HEK293T (cell line): ENCODE measurements around the gene NFAM1.

Experiments used
- CTCF ChIA-PET: fragments of 350-600 bp; formaldehyde crosslinking; extraction: SDS; loops from one replicate; lab custom pipeline; 2021; ENCODE audit warnings: antibody characterized with exemption, inconsistent platforms; lab: Yijun Ruan, JAX
- POLR2A ChIA-PET: fragments of 350-600 bp; formaldehyde crosslinking; extraction: SDS; loops from one replicate; lab custom pipeline; 2020; ENCODE audit warnings: antibody characterized with exemption, inconsistent platforms; lab: Yijun Ruan, JAX
- DNase-seq: peaks from one replicate; pipeline ENCODE4 v3.0.0; 2012; ENCODE audit warnings: mixed read lengths; ENCODE audit errors: extremely low spot score
- ARNT ChIP-seq: fragments of 450-650 bp; IDR thresholded peaks from 2 replicates; pipeline ENCODE4 v1.6.1; 2017; ENCODE audit warnings: mild to moderate bottlenecking
- BHLHE40 ChIP-seq: fragments of 450-650 bp; IDR thresholded peaks from 2 replicates; pipeline ENCODE4 v1.6.1; 2016; ENCODE audit warnings: mild to moderate bottlenecking, moderate library complexity, borderline replicate concordance
- CTBP1 ChIP-seq: fragments of 450-650 bp; IDR thresholded peaks from 2 replicates; pipeline ENCODE4 v1.6.1; 2016; ENCODE audit warnings: borderline replicate concordance
- ELF4 ChIP-seq: fragments of 450-650 bp; IDR thresholded peaks from 2 replicates; pipeline ENCODE4 v1.6.1; 2017; ENCODE audit warnings: antibody characterized with exemption
- FOXA1 ChIP-seq: fragments of 450-650 bp; IDR thresholded peaks from 2 replicates; pipeline ENCODE4 v1.6.1; 2016; ENCODE audit warnings: mild to moderate bottlenecking
- FOXK2 ChIP-seq: fragments of 450-650 bp; IDR thresholded peaks from 2 replicates; pipeline ENCODE4 v1.6.1; 2016; ENCODE audit warnings: mild to moderate bottlenecking
- FOXM1 ChIP-seq: fragments of 450-650 bp; IDR thresholded peaks from 2 replicates; pipeline ENCODE4 v1.6.1; 2017; ENCODE audit warnings: mild to moderate bottlenecking, borderline replicate concordance
- HDGF ChIP-seq: fragments of 450-650 bp; IDR thresholded peaks from 2 replicates; pipeline ENCODE4 v1.6.1; 2017; ENCODE audit warnings: antibody characterized with exemption, borderline replicate concordance
- L3MBTL2 ChIP-seq: fragments of 450-650 bp; conservative IDR thresholded peaks from 2 replicates; pipeline ENCODE4 v1.6.1; 2016; ENCODE audit warnings: mild to moderate bottlenecking
- LEF1 ChIP-seq: fragments of 450-650 bp; IDR thresholded peaks from 2 replicates; pipeline ENCODE4 v1.6.1; 2017; ENCODE audit warnings: mild to moderate bottlenecking, borderline replicate concordance
- NFRKB ChIP-seq: fragments of 450-650 bp; IDR thresholded peaks from 2 replicates; pipeline ENCODE4 v1.6.1; 2016; ENCODE audit warnings: mild to moderate bottlenecking, moderate library complexity
- PKNOX1 ChIP-seq: fragments of 450-650 bp; IDR thresholded peaks from 2 replicates; pipeline ENCODE4 v1.6.1; 2016
- SP1 ChIP-seq: fragments of 450-650 bp; IDR thresholded peaks from 2 replicates; pipeline ENCODE4 v1.6.1; 2017
- SUZ12 ChIP-seq: fragments of 450-650 bp; IDR thresholded peaks from 2 replicates; pipeline ENCODE4 v1.6.1; 2016; ENCODE audit warnings: mild to moderate bottlenecking
- TARDBP ChIP-seq: fragments of 450-650 bp; IDR thresholded peaks from 2 replicates; pipeline ENCODE4 v1.6.1; 2016
- ZNF384 ChIP-seq: fragments of 450-650 bp; IDR thresholded peaks from 2 replicates; pipeline ENCODE4 v1.6.1; 2016

Gene NFAM1

GRCh38 chr22:42428025-42428424 lies 4.2 kb downstream of the NFAM1 start:
- no peak for DNase-seq
- ChIA-PET CTCF (no interaction called here), POLR2A (interaction anchor here (0.9 kb wide), 1 partner anchor 21 kb away, joined by 3 read pairs; no protein-coding TSS in a partner anchor)
- no peak for TF ChIP-seq SUZ12
- TF ChIP-seq ARNT, result no peak
- no peak for TF ChIP-seq FOXK2
- TF ChIP-seq FOXM1, result no peak
- no peak for TF ChIP-seq NFRKB
- TF ChIP-seq CTBP1, result no peak
- TF ChIP-seq FOXA1, result no peak
- TF ChIP-seq L3MBTL2, result no peak
- no peak for TF ChIP-seq PKNOX1
- no peak for TF ChIP-seq HDGF
- TF ChIP-seq LEF1, result no peak
- TF ChIP-seq ZNF384, result no peak
- no peak for TF ChIP-seq TARDBP
- no peak for TF ChIP-seq BHLHE40
- TF ChIP-seq SP1, result no peak
- TF ChIP-seq ELF4, result no peak

GRCh38 chr22:42427167-42427566 lies 5.0 kb downstream of the NFAM1 start:
- ChIA-PET CTCF (interaction anchor here (0.5 kb wide), 1 partner anchor 32 kb away, joined by 3 read pairs; no protein-coding TSS in a partner anchor), POLR2A (no interaction called here)
- no peak for TF ChIP-seq HDGF
- TF ChIP-seq SP1, result no peak
- no peak for TF ChIP-seq ELF4
- no peak for TF ChIP-seq ARNT
- DNase-seq, result no peak

GRCh38 chr22:42425989-42426355 lies 6.2 kb downstream of the NFAM1 start:
- no peak for DNase-seq
- POLR2A ChIA-PET, result no interaction called here
- no peak for TF ChIP-seq CTBP1
- no peak for TF ChIP-seq HDGF
- TF ChIP-seq PKNOX1, result no peak
- TF ChIP-seq FOXA1, result no peak
- TF ChIP-seq BHLHE40, result no peak
- no peak for TF ChIP-seq SP1
- no peak for TF ChIP-seq FOXK2
- TF ChIP-seq TARDBP, result no peak
- CTCF ChIA-PET, result no interaction called here

- DNase-seq, result no peak
- ChIA-PET POLR2A (no interaction called here), CTCF (no interaction called here)
- no peak for TF ChIP-seq LEF1
- TF ChIP-seq NFRKB, result no peak
- no peak for TF ChIP-seq FOXM1
- no peak for TF ChIP-seq SP1
- no peak for TF ChIP-seq HDGF
- no peak for TF ChIP-seq ZNF384
- no peak for TF ChIP-seq TARDBP
- no peak for TF ChIP-seq L3MBTL2
- TF ChIP-seq PKNOX1, result no peak
- no peak for TF ChIP-seq ELF4
- no peak for TF ChIP-seq FOXA1
- no peak for TF ChIP-seq SUZ12
- no peak for TF ChIP-seq FOXK2
- no peak for TF ChIP-seq ARNT
- no peak for TF ChIP-seq CTBP1
Measured at GRCh38 chr22:42425337-42425988, 6.7 kb downstream of the NFAM1 start.

GRCh38 chr22:42419243-42419881 lies 12.8 kb downstream of the NFAM1 start:
- ChIA-PET POLR2A (no interaction called here), CTCF (no interaction called here)
- DNase-seq, result no peak
- TF ChIP-seq HDGF, result no peak
- TF ChIP-seq LEF1, result no peak
- TF ChIP-seq SP1, result no peak
- TF ChIP-seq NFRKB, result no peak
- TF ChIP-seq ZNF384, result no peak
- TF ChIP-seq L3MBTL2, result no peak
- no peak for TF ChIP-seq ELF4
- no peak for TF ChIP-seq FOXM1
- no peak for TF ChIP-seq FOXA1
- no peak for TF ChIP-seq TARDBP
- TF ChIP-seq BHLHE40, result no peak
- TF ChIP-seq ARNT, result no peak
- no peak for TF ChIP-seq FOXK2

GRCh38 chr22:42418811-42419242 lies 13.4 kb downstream of the NFAM1 start:
- POLR2A ChIA-PET, result no interaction called here
- CTCF ChIA-PET, result no interaction called here
- no peak for DNase-seq
- no peak for TF ChIP-seq SP1
- no peak for TF ChIP-seq FOXM1
- no peak for TF ChIP-seq NFRKB
- TF ChIP-seq ARNT, result no peak
- TF ChIP-seq FOXK2, result no peak
- no peak for TF ChIP-seq FOXA1
- no peak for TF ChIP-seq HDGF
- TF ChIP-seq BHLHE40, result no peak
- TF ChIP-seq CTBP1, result no peak
- TF ChIP-seq PKNOX1, result no peak
- no peak for TF ChIP-seq TARDBP
- TF ChIP-seq LEF1, result no peak
- TF ChIP-seq L3MBTL2, result no peak
- TF ChIP-seq ZNF384, result no peak
- no peak for TF ChIP-seq SUZ12
- no peak for TF ChIP-seq ELF4
